ENCODE measurements around the gene SMPDL3B.

DNA sequence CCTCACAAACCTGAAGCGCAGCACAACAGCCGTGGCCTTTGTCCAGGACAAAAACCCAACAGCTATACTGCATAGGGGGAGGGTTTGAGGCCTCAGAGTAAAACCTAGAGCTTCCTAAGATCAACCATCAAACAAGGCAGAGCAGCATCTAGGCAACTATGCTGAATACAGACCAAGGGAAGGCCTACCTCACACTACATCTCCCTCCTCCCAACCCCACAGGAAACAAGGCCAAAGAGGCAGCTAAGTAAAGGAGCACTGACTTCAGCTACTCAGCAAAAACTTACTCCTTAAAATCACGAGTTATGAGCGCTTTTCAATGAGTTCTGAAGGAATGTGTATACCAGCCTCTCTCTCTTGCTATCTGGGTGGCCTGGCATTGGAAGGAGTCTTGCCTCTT lies 37.3 kb downstream of the SMPDL3B start:
- no peak for TF ChIP-seq CTCF (IDR thresholded peaks at IDR 0.05)
- no peak for TF ChIP-seq POLR2A (IDR thresholded peaks at IDR 0.05)

Data from adrenal gland (tissue), 5 donors.